Medulla oblongata (tissue), 1 donor: ENCODE results near the gene ONECUT3.

Source experiments
- DNase-seq: peaks from one replicate; pipeline ENCODE4 v3.0.0-alpha.2; 2015; ENCODE audit errors: extremely low spot score

Gene ONECUT3

DNA sequence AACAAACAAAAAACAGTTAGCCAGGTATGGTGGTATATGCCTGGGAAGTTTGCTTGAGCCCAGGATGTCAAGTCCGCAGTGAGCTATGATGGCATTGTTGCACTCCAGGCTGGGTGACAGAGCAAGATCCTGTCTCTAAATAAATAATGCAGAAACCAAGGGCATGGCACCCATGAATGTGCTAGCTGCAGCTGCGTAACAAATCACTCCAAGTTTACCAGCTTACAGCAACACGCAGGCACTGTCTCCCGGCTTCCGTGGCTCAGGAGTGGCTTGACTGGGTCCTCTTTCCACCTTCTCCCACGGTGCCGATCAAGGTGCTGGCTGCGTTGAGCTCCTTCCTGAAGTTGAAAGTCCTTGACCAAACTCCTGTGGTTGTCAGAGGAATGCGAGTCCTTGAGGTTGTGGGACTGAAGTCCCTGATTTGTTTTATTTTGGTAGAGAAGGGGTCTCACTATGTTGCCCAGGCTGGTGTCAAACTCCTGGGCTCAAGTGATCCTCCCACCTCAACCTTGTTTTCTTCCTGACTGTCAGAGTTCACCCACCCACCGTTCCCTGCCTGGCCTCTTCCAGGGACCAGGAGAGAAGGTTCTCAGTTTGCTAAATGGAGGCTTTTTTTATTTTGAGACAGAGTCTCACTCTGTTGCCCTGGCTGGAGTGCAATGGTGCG is 13.2 kb upstream of the ONECUT3 start:
- no peak for DNase-seq

DNA sequence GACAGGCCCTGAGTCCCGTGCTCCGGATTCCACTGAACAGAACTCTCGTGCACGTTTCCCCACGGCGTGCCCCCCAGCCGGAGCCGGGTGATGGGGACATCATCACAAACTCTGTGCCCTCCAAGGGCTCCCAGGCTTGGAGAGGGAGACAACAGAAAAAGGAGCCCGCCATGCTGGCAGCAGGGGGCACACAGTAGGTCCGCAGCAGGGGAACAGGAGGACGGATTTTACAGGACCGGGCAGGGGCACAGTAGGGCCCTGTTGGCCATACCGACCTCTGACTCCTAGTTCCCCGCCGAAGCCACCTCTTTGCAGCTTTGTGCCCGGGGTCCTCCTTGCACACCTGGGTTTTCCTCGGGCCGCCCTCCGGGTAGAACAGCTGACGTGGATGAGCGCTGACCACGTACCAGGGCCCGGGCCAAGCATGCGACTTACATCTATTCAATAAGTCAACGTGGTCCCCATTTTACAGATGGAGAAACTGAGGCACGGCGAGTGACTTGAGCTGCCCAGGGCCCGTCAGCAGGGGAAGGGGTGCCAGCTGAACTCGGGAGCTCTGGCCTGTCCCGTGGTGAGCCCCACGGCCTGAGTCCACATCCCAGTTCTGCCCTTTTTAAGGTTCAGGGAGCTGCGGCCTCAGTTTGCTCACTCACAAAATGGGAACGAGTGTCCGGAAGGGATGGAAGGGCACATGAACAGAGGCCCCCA is 10.2 kb upstream of the ONECUT3 start:
- DNase-seq, result no peak

DNA sequence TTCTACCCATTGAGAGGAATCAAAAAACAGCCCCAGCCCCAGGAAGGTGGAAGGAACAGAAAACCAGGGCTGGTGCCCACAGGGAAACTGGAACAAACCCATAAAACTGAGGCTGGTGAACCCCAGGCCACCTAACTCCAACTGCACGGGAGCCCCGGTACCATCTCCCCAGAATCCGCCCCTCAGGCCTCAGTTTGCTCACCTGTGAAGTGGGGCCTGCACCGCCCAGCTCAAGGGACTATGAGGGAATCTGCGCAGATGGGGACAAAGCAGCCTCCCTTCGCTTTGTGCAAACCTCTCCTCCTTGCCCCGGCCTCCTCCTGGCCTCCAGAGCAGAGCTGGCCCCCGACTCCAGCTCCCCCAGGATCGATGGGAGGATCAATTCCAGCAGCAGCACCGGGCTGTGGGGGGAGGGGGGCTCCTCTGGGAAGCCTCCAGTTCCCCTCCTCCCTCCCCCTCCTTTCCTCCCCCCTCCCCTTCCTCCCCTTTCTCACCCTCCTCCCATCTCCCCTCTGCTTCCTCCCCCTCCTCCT is 9.1 kb upstream of the ONECUT3 start:
- no peak for DNase-seq

DNA sequence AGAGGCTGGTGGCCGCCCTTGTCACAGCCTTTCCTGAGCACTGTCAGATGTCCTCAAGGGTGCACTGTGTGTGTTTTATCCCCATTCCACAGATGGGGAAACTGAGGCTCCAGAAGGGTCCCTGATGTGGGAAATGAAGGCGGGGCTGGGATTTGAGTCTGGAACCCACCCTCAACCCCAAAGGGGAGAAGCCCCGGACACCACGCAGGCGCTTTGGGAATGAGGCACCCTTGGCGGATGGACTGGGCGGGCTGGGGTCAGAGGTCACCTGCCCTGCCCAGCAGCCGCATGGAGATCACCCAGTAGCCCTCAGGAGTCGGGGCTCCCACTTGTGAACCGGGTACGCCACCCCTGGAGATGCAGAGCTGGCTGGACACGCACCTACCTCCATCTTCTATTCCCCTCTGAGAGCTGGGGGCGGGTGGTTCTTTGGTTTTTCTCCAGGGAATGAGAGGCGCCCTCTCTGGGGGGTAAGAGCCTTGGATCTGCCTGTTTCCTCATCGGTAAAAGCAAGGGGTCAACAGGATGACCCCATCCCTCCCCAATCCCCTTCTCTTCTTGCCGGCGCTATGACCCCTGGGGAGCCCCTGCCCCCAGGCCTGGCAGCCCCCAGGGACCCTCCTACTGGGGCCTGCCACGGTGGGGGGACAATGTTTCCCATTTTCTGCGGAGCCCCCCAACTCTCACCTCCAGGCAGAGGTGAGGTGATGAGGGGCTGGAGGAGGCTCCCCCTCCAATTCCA is 8.3 kb upstream of the ONECUT3 start:
- no peak for DNase-seq

DNA sequence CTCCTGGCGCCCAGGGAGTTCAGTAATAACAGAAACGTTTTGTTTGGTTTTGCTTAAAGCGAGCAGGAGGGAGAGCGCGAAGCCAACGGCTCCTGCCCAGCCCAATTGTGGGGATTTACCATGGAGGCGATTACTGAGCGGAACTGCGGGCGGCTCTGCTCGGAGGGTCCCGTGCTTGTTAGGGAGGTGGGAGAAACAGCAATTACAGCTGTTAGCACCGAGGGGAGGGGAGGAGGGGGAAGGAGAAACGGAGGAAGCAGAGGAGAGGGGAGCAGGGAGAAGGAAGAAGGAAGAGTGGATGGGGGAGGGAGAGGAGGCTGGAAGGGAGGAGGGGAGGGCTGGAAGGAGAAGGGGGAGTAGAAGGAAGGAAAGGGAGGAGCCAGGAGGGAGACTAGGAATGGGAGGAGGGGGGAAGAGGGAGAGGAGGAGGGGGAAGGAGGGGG is 7.7 kb upstream of the ONECUT3 start:
- DNase-seq, result no peak

DNA sequence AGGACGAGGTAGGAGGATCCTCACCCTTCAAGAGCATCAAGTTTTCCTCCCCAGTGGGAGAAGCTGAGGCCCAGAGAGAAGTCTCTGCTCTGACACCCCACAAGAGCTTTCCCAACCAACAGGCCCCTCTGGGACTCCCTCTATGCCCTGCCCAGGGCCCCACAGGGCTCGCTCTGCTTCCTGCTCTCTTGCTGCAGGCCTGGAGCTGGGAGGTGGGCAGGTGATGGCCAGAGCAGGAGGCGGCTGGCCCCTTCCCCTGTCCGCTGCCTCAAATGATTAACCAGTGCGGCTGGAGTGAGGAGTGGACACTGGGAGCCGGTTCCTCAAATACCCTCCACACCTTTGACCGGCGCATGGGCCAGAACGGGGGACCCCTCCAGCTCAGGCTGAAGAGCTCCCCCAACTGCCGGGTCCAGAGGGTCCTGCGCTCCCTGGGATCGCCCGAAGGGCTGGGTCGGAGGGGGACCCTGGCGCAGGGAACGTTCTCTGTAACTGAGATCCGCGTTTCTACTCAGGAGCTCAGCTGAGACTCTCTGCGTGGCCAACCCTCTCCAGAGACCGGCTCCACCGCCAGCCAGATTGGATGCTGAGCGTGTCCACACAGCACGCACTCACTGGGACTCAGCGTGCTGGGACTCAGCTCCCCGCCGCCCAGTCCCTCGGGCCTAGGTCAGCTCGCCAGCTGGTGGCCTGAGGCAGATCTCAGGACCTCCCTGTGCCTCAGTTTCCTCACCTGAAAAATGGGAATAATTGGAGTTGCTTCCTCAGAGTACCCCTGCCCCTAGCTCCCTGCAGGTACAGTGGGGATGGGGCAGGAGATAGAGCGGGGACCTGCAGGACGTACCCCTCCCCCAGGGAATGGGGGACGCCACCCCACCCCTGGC is 6.7 kb upstream of the ONECUT3 start:
- no peak for DNase-seq

DNA sequence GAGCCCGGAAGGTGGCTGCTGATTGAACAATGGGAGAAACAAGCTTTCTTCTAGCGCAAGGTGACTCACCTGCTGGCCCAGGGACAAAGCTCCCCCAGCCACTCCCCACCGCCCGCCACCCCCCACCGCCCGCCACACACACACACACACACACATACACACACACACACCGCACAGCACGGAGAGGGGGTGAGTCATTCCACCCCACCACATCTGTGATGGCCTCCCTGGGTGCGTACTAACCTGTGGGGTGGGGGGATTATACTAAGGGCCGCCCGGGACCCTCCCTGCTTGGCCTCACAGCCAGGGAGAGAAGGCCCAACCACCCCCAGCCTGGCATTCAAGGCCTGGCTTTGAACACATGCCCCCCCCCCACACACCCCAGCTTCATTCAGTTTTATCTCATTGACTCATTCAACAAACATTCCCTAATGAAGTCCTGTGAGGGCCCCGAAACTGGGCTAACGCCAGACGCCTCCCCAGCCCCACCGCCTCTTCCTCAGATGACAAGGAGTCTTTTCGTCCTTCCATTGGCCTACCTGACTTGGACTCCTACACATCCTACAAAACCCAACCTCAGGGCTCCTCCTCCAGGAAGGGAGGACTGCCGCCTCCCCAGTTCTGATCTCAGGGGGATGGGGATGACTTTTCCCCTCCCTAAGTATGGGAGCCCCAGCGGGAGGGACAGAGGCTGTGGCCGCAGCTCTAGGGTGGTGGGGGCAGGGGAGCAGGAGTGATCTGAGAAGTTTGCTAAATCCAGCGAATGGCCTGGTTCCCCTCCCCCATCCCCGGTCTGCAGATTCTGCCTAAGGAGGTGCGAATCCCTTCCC is 5.8 kb upstream of the ONECUT3 start:
- DNase-seq, result no peak

DNA sequence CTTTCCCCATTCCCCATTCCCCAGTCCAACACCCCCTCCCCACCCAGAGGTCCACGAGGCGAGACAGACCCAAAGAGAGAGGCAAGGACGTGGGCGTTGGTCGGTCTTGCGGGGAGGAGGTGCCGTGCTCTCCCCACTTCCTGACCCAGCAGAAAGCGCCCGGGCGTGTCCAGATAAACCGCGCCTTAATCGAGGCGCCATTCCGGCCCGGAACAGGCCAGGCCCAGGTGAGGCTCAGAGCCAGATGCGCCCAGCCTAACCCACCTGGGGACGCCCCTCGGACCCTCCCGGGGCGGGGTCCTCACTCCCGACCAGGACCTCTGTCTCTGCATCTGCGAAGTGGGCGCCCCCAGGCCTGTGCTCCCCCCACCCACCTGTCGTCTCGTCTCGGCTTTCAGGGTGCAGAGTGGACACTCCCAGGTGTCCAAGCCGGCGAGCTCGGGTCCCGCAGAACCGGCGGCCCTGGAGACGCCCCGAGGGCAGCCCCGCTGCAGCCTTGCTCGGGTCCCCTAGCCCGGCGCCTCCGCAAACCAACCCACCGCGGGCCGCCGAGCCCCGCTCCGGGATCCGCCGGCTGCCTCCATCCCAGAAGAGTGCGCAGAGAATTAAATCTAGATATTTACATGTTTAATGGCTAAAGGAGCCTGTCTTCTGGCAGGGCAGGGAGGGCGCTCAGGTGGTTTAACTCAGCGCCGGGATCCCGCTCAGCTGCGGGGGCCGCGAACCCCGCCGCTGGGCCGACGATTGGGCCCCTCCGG is 5.0 kb upstream of the ONECUT3 start:
- no peak for DNase-seq

DNA sequence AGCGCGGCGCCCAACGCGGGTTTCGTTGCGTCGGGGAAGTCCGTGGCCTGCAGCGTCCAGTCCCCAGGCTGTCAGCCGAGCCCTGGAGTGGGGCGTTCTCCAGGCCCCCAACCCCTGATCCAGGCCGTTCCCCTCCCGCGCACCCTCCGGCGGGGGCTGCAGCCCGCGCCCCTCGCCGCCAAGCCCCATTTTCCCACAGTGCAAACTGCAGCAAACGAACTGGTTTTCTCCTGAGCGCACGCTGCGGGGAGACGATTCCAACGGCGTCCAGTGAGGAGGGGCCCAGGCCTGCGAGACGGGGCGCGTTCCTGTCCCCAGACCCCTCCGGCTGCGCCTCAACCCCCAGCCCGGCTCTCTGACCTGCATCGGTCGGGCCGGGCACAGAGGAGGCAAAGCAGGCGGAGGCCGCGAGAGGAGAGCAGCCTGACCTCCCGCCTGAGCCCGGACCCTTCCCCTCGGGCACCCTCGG is 4.4 kb upstream of the ONECUT3 start:
- no peak for DNase-seq

DNA sequence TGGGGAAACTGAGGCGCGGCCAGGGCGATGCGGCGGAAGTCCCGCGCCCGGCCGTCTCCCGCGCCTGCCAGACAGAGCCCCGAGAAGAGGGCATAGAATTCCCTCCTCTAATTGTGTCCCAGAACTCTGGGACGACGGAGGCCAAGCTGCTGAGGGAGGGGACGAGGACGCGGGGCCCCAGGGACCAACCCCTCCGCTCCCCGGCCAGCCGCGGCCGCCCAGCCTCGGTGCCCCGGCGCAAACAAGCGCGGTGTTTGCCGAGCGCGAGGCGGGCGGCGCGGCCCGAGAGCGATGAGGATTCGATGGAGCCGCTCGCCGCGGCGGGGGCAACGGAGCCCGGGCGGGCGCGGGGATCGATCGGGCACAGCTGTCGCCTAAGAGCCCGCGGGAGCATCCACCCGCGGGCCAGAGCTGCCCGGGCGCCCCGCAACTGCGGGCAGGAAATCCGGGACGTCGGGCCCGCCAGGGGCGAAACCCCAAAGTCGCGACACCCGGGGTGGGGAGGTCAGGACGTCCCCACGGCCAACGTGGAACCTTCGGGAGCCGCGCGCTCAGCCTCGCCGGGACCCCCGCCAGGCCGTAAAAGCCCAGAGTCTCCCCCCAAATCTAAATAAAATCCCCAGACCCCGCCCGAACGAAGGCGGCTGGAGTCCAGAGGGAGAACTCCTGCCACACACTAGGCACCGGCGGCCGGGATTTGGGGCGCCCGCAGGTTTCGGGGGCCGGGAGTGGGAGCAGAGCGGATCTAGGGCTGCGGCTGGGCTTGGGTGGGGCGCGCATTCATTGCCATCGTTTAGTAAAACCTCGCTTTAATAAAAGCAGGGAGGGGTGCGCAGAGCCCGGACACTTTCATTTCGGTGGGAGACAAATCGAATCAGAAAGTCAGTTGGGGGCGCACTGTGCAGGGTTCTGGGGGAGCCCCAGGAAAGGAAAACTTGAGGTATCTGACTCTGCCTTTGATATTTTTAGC is 3.6 kb upstream of the ONECUT3 start:
- no peak for DNase-seq

DNA sequence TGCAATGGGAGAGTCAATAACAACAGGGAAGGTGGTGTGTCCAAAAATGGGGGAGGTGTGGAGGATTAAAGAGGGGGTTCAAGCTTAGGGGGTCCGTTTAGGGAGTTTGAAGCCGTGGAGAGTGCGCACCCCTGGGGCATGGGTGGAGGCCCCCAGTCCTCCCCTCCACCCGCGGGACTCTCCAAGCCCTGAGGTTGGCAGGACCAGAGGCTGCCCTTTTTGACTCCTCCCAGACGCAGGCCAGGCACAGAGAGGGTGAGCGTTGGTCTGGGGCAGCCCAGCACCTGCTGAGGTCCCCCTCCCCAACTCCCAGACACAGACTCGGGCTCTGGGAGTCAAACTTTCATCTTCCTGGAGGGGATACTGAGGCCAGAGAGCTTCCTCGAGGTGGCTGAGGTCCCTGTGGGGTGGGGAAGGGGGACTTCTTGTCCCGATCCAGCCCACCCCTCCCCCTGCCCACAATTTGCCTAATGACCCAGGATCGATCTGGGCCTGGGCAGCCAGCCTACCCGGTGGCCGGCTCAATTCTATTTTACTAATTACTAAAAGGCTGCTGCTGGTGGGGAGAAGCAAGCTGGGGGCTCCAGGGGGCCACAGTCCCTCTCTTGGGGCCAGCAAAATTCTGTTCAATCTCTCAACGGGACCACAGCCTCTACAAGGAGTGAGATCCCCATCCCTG is 2.8 kb upstream of the ONECUT3 start:
- DNase-seq, result no peak

DNA sequence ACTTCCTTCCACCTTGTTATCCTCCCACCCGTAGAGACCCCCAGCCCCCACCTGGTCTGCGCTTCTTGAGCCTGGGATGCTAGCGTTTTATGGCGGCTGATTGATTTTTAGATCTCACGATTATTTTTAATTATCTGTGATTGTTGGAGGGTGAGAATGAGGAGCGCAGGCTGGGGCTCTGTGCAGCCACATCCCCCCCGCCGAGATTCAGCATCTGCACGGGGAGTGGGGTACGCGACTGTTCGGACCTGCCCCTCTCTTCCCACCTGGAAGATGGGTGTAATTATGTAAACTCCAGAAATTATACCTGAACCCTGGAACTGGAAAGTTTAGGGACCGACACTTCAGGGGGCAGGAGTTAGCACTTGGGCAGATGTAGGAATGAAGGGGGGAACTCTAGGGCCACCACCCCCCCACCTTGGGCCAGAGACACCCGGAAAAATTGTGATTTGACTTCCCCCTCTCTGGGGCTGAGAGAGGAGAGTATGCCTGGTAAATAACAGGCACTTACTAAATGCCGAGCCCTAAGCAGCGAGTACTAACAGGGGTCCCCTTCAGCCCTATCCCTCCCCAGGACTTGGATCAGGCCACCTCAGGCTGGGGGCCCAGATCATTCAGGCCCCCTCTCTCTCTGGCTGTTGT is 1.8 kb upstream of the ONECUT3 start:
- no peak for DNase-seq

DNA sequence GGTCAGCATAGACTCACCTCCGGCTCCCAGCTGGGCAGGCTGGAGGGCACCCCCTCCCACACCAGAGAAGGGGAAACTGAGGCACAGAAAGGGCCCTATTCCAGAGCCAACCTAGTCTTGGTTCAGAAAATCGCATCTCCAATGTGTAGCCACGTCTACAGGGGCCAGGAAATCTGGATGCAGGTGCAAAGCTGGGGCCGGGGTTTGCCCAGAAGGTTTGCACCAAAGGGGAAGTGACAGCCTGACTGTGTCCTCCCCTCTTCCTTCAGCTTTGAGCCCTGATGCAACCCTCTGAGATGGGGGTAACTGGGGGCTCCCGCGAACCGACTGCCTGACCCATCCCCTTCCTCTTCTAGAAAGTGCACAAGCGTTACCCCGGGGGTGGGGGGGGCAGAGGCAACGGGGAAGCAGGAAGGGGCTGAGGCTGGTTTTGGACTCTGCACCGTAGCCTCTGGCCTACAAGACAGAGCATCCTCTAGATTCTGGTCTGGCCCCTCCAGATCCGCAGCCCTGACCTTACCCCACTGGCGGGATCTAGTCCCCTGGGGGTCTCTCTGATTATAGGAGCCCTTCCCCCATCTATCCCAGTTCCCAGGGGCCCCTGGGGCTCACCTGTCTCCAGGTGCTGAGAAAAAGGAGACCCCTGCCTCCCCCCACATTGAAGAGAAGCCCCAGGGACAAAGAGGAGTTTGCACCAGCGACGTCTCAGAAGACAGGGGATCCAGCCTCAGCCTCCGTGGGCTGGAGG is 1.1 kb upstream of the ONECUT3 start:
- DNase-seq, result no peak

DNA sequence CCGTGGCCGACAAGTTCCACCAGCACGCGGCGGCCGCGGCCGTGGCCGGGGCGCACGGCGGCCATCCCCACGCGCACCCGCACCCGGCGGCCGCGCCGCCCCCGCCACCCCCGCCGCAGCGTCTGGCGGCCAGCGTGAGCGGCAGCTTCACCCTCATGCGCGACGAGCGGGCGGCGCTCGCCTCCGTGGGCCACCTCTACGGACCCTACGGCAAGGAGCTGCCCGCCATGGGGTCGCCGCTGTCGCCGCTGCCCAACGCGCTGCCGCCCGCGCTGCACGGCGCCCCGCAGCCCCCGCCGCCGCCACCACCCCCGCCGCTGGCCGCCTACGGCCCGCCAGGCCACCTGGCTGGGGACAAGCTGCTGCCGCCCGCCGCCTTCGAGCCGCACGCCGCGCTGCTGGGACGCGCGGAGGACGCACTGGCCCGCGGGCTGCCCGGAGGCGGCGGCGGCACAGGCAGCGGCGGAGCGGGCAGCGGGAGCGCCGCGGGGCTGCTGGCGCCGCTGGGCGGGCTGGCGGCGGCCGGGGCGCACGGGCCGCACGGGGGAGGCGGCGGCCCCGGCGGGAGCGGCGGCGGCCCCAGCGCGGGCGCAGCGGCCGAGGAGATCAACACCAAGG is 821 bp downstream of the ONECUT3 start:
- DNase-seq, result no peak

DNA sequence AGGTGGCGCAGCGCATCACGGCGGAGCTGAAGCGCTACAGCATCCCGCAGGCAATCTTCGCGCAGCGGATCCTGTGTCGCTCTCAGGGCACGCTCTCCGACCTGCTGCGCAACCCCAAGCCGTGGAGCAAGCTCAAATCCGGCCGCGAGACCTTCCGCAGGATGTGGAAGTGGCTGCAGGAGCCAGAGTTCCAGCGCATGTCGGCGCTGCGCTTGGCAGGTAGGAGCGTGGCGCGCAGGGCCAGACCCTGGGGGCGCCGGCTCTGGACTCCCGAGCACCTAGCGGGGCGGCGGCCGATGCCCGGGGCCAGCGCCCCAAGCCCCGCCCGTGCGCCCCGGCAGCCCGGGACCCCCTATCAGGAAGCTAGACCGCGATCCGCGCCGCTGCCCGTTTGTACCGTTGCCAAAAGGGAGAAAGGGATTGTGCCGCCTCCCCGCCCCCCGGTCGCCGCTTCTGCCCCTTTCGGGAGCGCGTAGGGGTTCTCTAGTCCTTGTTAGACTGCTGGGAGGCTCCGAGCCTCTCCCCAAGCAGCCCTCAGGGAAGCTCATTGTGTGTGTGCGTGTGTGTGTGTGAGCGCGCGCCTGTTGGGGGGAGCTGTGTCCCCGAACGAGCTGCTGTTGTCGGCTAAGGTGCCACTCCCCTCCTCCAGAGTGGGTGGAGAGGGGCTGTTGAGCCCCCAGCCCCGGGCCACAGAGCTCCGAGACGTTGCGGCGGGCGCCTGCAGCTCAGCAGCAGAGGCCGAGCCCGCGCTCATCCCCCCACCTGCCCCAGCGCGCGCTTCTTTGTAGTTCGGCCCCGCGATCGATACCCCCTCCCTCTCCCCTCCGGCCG is 1.5 kb downstream of the ONECUT3 start:
- no peak for DNase-seq
